GM12864 (cell line): Measurements from ENCODE around the gene ENO4.

Experiments
- DNase-seq: peaks from one replicate; pipeline ENCODE4 v3.0.0-alpha.2; 2011; ENCODE audit warnings: low read depth
- H3K4me3 ChIP-seq: 2 replicates; pipeline ENCODE4 v1.5.1; 2011; ENCODE audit warnings: mild to moderate bottlenecking, low read depth, low read length, control low read depth
- CTCF ChIP-seq: IDR thresholded peaks from 2 replicates; pipeline ENCODE4 v1.5.1; 2011; ENCODE audit warnings: low read depth, mild to moderate bottlenecking, moderate library complexity, low read length, control low read depth, inconsistent platforms; ENCODE audit errors: missing control alignments

Gene ENO4

GRCh38 chr10:116838143-116838725 is 11.1 kb upstream of the ENO4 start:
- no peak overlapping the region; the same call in 1 of the 2 replicates for H3K4me3 ChIP-seq
- DNase-seq, result no peak
- TF ChIP-seq CTCF, result no peak

- TF ChIP-seq CTCF, result no peak
- H3K4me3 ChIP-seq, result no peak overlapping the region
- DNase-seq, result no peak
Observed at GRCh38 chr10:116840389-116841075, 8.8 kb upstream of the ENO4 start.

DNA sequence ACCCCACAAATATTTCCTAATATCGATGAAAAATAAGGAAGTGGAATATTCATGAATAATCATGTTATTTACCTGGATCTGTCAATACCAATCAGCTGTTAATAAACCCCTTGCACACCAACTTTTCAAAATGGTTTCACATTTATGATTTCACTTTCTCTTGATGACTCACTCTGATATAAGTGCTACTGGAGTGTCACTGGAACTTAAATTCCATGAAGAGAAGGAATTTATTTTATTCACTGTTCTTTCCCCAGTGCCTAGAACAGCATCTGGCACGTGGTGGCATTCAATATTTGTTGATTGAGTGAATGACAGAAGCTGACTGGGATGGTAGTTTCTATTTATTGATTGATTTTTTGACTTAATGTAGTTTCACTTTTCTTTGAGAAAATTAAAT is 3.5 kb upstream of the ENO4 start:
- DNase-seq, result no peak
- no peak for TF ChIP-seq CTCF
- H3K4me3 ChIP-seq, result no peak overlapping the region

- TF ChIP-seq CTCF, result no peak
- peak; percentile 60 for DNase-seq
- H3K4me3 ChIP-seq, result peak overlapping the region; percentile 60
Observed at GRCh38 chr10:116848032-116848943, 1.0 kb upstream of the ENO4 start.

GRCh38 chr10:116848944-116849247 is 403 bp upstream of the ENO4 start:
- DNase-seq, result no peak
- H3K4me3 ChIP-seq, result peak overlapping the region; percentile 60

GRCh38 chr10:116850058-116850611 is 836 bp downstream of the ENO4 start:
- TF ChIP-seq CTCF, result no peak
- no peak for DNase-seq
- peak overlapping the region; percentile 60 for H3K4me3 ChIP-seq

More at GRCh38 chr10:116848944-116849247, 403 bp upstream of the ENO4 start:
- no peak for TF ChIP-seq CTCF
